ENCODE results near the gene PMP22.

The PMP22 gene

DNA sequence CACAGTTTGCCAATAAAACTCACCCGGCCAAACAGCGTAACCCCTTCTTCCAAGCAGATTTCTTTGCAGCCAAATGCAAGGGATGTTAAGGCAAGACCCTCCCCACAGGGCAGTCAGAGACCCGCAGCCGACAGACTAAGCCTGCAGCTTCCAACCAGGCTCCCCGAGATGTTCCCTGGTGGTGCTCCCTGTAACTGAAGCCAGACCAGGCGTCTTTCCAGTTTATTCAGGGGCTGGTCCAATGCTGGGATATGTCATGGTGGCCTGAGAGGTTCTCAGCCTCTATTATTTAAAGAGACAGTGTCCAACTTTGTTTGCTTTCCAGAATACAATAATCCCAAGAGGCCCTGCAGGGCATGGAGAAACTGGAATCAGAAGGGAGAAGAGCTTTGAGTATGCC is at the start of gene PMP22:
Gene PMP22, minus strand, starts transcription at position 196 of the 400 bp plus-strand sequence. CDS start 4,599 bp downstream, outside the sequence.
- DNase-seq (ENCODE audit: low read depth), result no peak

DNA sequence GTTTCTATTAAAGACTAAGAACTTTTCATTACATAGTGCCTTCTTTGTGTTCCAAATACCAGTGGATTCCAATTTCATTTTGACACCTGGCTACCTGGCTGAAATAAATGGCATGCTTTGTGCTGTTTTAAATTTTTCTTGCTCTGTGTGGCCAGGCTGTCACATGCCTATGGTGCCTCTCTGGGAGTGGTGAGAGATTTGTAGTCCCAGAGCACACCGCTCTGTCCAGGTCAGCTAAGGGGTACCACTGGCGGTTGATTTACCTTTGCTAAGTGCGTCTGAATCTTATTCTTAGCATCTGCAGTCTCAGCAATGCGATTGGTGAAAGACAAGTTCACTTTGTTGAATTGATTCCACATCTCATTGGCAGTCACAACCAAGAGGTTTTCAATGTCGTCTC is 46.9 kb upstream of the PMP22 start:
- no peak for DNase-seq (ENCODE audit: low read depth)

DNA sequence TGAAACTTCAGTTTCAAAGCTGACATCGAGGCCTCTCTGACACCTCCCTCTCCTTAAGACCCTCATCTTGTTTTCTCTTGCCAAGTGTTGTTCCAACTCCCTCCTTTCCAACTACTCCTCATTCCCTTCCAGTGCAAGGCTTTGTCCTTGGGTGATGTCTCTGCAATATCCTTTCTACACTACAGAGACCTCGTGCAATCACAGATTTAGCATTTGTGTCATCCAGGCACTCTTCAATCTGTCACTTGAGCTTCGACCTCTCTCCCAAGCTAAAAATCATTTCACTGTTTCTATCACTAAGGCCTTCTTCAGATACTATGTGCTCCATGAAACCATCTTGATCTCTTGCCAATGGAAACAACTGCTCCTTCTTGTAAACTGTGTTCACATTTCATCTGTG is 44.7 kb upstream of the PMP22 start:
- DNase-seq (ENCODE audit: low read depth), result no peak

DNA sequence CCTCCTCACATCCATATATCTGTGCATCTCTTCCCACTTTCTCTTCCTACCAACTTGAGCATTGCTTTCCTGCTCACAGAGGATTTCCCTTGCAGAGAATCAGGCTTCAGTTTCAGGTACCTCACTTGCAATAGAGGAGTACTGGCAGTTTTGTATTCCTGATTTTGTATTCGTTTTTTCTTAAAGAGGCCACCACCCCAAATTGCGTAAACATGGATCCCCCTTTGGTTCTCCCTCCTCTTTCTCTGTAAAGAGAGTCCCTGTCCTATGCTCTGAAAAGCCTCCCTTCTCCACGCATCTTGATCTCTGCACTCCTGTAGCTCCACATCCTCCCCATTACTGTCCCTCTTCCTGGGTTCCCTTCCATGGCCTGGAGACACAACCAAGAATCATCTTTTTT is 44.1 kb upstream of the PMP22 start:
- no peak for DNase-seq (ENCODE audit: low read depth)

DNA sequence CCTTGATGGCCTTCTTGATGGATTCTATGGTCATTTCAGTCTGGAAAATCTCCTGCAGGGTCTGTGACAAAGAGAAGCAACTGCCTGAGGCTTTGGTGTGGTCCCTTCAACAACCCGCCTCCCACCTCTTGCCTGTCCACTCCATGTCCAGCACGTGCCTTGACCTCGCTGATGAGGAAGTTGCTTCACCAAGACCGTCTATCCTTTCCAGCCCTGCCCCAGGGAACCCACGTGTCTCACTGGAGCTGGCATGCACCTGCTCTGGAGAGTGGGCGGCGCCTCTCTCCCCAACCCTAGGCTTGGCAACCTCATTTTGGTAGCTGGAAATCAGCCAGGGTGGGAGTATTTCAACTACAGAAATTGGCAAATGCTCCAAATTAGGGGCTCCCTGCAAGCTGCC is 43.6 kb upstream of the PMP22 start:
- no peak for DNase-seq (ENCODE audit: low read depth)

DNA sequence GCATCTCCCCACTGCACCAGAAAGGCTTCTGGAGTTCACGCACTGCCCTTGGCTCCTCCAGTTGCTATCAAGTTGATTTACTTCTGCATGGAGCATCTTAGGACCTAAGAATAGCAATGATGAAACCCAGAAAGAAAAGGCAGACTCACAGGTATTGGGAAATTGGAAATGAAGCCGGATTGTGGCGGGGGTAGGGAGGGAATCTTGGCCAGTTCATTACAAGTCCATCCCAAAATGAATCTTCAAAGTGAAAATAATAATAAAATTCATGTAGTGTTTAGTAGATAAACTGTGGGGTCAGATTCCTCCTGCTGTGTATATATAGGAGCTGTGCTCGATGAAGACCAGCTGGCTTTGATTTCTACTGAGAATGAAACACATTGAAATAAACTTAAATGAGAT is 42.6 kb upstream of the PMP22 start:
- DNase-seq (ENCODE audit: low read depth), result no peak

DNA sequence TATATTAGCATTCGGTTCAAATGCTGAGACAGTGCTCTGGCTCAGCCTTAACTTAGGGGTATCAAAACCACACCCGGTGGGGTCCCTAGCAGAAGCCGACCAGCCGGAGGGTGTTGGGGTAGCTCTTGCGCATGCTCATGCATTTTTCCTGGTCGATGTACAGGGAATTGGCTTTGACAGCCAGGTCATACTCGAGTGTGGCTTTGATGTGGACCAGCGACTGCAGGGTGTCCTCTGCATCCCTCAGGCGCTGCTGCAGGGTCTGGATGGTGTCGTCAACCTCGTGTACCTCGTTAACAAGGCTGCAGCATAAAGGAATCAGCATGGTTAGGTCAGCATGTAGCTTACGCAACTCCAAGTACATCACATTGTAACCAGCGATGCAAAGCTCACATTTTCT is 38.7 kb upstream of the PMP22 start:
- no peak for DNase-seq (ENCODE audit: low read depth)

DNA sequence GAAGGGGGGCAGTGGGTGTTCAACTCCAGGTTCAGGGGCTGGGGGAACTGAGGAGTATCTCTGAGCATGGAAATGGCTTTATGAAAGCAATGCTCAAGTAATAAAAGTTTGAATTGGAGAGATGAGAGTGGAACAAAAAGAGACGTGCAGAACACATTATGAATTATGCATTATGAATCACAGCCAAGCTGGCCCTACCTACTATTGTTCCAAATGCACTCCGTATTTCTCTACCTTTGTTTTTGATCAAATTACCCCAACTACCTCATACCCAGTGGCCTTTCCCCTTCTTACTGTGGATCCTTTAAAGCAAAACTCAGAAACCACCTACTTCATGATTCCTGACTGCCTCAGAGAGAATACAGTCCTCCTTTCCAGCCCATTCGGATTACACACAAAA is 38.1 kb upstream of the PMP22 start:
- DNase-seq (ENCODE audit: low read depth), result no peak

DNA sequence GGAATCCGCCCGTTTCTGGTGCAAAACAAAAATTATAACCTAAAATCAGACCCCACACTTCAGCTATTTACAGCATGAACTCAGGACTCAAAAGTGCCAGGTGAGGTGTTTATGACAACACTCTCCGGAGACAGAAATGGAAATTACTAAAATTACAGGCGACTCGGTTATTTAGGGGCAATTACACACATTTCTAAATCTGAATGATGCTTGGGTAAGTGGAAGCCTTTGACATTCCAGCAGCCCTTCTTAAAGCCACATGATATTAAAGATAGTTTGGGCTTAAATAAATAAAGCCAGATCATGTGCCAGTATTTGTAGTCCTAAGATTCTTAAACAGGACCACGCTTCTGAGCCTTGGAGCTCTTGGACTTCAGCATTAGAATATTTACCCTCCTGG is 36.7 kb upstream of the PMP22 start:
- DNase-seq (ENCODE audit: low read depth), result no peak

DNA sequence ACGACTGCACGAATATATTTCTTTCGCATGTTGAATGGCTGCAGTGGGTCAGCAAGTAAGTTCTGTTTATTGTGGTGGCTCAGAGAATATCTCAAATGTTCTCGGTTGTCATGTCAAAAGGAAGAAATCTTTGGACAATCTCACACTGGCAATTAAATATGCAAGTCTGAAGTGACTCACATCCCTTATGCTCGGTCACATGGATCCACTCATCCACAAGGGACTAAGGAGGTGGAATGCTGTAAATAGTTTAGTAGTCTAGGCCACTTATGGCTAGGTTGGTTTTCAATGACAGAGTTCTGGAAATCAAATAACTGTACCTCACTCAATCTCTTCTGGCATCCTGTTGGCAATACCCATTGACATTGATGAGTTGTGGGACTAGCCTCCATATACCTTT is 33.0 kb upstream of the PMP22 start:
- no peak for DNase-seq (ENCODE audit: low read depth)

DNA sequence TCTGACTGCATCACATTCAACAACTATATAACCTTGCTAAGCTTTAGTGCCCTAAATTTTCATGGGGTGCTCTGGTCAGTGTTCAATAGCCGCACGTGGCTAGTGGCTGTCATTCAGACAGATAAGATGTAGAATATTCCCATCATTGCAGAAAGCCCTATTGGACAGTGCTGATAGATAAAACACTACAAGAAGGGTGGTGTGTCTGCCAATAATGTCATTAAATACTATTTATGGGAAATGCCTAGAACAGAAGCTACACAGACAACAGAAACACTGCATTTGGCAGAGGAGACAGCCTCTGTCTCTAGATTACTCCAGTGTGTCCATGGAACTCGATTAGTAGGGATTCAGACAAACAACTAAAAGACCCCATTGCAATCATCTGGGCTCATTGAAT is 28.4 kb upstream of the PMP22 start:
- DNase-seq (ENCODE audit: low read depth), result no peak

DNA sequence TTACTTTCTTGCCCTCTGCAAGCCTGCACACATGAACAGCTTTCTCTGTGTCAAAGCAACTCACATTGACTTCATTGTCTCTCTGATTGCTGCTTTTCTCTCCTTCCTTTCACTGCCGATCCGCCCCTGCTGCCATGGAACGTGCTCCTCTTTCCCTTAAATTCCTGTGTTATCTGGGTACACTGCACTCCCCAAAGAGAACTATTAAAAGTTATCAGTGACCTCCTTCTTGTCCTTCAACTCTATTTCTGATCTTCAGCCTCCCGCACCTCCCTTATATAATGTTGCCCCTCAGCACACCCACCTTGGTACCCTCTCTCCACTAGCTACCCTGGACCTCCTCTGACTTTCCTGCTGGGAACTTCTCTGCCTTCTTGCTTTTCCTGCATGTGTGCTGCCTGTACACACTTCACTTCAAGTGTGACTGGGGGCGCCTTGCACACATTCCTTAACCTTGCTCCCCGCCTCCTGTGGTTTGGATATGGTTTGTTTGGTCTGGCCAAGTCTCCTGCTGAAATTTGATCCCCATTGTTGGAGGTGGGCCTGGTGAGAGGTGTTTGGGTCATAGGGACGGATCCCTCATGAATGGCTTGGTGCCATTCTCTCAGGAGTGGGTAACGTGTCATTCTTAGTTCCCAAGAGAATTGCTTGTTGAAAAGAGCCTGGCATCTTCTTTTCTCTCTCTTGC is 26.7 kb upstream of the PMP22 start:
- no peak for DNase-seq (ENCODE audit: low read depth)

DNA sequence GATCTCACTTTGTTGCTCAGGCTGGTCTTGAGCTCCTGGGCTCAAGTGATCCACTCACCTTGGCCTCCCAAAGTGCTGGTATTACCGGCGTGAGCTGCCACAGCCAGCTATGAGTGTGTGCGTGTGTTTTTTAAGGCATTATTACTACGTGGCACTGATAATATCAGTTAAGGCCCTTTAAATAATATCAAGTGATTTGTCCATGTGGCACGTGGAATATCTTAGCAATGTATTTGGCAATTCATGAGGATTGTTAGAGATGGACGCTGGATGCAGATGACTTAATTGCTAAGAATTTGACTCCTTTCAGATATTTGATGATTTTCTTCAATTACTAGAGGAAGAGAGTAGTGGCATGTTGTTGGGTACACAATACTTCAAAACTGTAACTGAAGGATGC is 25.5 kb upstream of the PMP22 start:
- DNase-seq (ENCODE audit: low read depth), result no peak

DNA sequence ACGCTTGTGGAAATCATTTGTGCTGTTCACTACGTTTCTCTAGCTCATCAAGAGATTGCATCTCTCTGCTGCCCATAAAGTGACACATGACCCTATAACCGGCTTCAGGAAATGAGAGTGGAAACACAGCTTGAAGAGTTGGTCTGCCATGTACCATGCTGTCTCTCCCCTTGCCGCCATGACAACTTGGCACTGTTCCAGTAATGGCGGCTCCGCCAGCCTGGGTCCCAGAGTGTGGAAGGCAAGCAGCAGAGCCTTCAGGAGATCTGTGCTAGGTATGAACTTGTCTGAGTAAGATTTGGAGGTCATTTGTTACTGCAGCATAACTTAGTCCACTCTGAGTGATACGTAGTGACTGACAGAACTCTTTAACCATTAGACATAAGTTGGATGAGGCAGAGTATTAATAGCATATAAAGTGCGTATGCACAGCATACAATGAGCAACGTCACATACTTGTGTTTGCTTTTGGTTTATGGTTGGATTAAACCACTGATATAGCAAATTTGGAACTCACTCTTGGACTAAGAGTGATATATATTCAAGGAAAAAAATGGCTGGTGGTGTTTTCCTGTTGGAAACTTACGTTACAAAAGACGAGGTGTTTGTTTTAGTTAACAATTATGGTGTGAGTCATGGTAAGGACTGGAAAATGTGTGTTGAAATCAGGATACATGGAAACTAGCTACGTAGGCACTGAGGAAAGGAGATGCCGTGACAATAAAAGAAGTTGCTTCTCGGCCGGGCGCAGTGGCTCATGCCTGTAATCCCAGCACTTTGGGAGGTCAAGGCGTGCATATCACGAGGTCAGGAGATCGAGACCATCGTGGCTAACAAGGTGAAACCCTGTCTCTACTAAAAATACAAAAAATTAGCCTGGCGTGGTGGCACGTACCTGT is 24.4 kb upstream of the PMP22 start:
- no peak for DNase-seq (ENCODE audit: low read depth)

DNA sequence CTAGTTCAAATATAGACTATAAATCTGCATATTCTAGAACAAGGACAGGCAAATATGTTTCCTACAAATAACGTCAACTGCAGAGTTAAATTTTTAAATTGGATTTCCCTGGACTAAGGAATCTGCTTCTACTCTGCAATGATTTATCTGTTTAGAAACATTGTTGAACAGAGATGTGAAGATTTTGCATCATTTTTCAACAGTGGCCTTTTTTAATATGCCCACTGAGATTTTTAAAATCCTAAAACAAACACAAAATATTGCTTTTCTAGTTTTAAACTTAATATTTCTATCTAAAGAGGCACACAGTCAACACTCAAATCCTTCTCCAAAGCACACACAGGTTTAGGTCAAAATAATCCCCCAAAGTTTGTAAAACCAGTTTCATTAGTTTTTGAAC is 23.7 kb upstream of the PMP22 start:
- no peak for DNase-seq (ENCODE audit: low read depth)

DNA sequence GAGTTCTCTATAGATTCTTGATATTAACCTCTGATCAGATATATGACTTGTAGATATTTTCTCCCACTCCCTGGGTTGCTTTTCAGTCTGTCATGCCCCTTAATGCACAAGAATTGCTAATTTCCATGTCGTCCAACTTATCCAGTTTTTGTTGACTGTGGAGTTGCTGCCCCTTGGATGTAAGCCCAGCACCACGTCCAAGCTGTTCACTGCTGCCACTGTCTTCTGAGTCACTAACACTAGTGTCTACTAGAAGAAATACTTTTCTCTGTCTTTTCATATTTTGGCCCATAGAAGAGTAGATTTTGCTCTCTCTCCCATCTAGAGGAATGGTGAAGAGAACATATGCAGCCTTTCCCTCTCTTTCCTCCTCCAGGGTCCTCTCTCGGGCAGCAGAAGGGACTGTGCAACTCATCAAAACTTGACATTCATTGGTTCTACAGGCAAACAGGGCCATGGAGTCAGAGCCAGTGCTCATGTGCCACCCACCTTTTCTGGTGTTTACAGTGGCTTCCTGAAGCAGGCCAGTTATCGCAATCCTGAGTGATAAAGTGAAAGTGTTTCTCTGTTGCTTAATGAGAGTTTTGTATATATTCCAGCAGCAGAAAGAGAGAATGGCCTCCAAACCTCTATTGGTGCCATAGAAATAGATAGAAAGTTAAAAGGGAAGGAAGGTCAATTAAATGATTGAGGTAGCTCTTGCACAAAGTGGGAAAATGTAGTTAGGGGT is 22.6 kb upstream of the PMP22 start:
- no peak for DNase-seq (ENCODE audit: low read depth)

DNA sequence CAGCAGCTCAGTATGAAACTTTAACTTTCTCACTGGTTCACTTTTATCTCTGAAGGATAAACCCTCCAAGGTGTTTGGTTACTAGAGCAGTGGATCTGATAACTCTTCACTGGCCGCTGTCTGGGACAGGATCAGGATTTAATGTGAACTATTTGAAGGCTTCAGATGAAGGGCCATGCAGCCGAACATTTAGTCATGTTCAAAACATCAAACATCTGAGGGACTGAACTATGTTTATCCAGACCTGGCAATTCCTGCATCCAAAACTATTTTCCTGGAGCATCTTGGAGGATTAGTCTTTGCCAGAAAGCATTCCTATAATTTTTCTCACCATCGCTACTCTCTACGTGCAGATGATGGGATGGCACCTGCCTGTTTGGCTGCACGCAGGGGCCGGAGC is 20.3 kb upstream of the PMP22 start:
- DNase-seq (ENCODE audit: low read depth), result no peak

DNA sequence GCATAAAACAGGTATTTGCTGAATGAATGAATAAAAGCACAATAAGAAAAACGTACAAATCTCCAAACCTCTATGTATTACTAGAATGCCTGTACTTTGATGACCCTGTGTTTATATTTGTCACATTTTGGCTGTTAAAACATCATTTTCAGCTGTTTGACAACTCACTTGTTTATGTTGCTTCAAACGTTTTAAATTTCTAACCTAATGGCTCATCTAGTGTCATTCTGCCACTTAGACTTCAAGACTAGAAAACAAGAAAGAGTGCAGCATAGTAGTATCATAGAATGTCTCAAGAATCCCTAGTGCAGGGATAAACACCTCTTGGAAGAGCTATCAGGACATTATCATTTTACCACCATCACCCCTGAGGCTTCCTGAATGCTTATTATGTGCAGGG is 19.4 kb upstream of the PMP22 start:
- no peak for DNase-seq (ENCODE audit: low read depth)

DNA sequence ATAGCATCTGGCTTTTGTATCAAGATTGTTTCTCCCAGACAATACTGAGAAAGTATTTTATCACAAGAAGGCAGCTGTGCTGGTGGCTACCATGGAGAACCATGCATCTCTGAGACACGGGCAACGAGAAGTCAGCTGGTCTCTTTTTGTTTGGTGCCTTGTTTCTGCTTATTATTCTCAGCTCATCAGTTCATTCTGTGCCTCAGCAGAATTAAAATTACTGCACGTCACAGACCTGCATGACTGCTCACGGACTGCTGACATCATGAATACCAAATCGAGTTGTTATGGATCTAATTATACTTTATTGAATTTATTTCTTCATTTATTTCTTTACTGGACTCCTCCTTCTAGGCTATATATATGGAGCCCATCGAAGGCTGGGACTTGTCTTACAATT is 19.0 kb upstream of the PMP22 start:
- DNase-seq (ENCODE audit: low read depth), result no peak

DNA sequence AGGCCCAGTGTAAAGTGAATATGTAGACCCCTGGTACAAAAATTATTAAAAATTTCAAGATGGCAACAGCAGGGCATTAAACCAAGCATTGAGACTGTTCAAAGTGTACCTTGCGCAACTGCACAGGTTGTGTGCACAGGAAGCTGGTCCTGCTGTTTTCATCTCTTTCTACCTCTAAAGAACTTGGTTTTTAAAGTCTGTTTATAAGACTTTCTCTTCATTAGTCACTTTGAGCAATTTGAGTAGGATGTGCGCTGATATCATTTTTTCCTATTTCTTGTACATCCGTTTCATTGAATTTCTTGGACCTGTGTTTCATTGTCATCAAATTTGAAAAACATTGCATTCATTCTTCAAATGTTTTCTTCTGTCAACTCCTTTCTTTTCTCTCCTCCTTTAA is 16.8 kb upstream of the PMP22 start:
- DNase-seq (ENCODE audit: low read depth), result no peak

DNA sequence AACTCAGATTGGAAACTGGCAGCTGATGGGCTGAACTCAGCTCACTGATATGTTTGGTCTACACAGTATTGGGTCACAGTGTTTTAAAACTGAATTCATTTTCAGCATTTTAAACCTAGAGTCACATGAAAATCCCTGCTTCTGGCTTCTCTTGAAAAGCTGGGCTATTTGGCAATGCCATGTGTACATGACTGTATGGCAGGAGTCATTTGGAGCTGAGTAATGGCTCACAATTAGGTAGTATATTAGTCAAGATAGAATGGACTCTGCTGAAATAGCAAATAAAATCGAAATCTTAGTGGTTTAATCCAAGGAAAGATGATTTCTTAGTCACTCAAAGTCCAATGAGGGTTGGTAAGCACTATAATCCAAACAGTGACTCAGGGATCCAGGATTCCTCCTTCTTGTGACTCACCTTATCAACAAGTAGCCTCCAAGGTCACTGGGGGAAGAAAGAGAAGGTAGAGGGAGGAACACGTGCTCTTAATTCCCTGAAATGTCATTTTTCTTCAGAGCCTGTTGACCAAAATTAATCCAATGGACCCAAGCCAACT is 13.9 kb upstream of the PMP22 start:
- no peak for DNase-seq (ENCODE audit: low read depth)

DNA sequence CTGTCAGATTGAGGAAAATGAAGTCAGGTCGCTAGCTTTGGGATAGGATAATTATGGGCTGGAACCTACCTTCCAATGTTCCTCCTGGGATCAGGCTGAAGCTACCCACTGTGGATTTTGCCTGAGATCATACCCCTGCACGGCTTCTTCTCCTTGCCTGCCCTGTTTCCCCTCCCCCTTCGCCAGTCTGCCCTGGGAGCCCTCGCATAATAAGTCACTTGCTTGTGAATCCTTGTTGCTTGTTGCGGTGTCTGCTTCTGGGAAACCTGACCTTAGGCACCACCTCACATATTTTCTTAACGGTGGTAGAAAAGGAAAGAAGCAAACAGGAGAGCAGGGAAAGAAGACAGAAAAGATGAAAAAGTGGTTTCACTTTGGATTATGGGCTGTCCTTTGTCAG is 13.3 kb upstream of the PMP22 start:
- no peak for DNase-seq (ENCODE audit: low read depth)

DNA sequence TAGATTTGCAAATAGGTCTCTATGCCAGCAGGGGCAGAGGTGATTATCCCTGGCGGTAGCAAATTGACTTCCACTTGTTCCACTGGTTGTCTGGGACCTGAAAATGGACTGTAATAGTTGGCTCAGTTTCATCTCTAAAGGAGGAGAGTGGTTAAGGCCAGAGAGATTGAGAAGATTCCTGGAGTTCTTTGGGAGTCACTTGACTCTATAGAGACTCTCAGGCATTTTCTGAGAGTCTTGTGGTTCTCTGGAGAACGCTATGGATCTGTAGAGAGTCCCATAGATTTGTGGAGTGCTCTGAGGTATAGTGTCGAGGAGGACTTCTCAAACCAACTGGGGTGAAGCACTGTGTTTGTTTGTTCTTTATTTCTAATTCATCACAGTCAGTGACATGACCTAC is 8.9 kb upstream of the PMP22 start:
- no peak for DNase-seq (ENCODE audit: low read depth)

Measured in activated T-cell treated with anti-CD3 and anti-CD28 coated beads for 24 hours (primary cell).